Superior temporal gyrus (tissue), 1 donor: Measurements from ENCODE around the gene CNDP2.

ENCODE experiments used
- DNase-seq: peaks from one replicate; pipeline ENCODE4 v3.0.0-alpha.2; 2016; ENCODE audit errors: extremely low spot score

The CNDP2 gene

DNA sequence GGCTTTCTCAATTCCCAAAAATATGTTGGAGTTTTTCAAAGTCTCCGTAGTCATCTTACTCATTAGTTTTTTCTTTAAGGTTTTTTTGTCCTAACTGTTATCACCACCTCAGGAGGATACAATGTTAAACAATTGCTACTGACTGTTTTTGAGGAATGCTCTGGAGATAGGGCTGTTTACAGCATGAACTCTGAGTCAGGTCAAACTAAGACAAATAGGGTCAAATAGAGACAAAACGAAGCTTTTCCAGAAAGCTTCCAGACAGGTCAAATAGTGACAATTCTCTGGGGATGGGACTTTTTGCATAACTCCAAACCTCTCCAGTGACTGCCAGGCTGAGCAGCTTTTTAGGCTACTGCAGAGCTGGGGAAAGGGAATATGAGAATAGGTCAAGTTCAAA is 23.9 kb upstream of the CNDP2 start:
- DNase-seq: no peak

DNA sequence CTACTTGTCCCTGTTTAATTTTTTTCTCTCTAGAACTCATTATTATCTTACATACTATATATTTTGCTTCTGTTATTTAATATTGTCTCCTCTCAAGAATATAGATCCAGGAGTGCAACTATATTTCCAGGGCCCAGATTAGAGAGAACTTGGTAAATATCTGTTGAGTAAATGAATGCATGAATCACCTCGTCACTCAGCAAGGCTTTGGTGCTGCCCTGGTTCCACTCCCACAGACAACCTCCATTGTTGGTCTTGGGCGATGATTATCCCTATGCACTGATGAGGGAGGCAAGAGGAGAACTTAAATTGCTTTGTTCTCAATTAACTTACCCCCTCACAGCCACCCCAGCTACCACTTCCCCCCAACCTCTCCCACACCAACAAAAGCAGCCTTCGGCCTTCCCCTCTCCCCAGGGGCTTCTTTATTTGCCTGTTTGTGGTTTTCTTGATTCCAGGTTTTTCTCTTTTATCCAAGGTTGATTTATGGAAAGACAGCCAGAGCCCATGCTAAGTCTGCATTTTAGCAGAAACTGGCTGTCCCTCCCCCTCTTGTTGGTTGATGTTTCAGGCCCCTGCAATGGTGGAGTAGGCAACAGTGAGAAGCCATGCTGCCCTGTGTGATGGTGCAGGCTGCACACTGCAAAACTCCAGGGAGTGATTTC is 22.1 kb upstream of the CNDP2 start:
- DNase-seq: no peak

DNA sequence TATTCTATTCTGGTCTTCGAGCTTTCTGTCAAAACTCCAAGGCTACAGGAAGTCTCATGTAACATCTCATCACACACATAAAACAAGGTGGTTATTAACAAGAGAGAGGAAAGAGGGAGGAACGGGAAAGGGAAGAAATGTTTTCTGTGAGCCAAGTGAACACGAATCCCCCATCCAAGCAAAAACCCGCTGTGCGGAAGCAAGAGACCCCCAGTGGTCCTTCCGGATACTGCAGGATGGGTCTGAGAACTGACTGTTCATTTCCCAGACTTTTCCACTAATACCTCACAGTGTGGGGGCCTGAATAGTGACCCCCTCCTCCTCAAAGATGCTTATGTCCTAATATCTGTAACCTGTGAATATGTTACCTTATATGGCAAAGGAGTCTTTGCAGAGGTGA is 20.0 kb upstream of the CNDP2 start:
- peak; percentile 91 for DNase-seq

DNA sequence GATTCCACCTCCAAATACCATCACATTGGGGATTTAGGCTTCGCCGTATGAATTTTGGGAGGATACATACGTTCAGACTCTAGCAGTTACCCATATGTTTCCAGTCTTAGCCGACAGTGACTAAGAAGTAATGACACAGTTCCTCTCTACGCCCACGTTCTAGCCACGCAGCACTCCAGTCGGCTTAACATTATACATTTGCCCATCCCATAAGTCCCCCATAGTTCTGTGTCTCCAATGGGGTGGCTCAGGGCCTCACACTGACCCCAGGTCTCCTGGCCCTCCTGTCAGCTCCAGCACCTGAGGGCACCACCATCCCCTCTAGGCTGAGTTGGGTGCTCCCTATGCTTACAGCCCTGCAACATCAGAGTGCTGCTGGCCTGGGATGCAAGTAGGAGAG is 18.4 kb upstream of the CNDP2 start:
- DNase-seq: no peak

DNA sequence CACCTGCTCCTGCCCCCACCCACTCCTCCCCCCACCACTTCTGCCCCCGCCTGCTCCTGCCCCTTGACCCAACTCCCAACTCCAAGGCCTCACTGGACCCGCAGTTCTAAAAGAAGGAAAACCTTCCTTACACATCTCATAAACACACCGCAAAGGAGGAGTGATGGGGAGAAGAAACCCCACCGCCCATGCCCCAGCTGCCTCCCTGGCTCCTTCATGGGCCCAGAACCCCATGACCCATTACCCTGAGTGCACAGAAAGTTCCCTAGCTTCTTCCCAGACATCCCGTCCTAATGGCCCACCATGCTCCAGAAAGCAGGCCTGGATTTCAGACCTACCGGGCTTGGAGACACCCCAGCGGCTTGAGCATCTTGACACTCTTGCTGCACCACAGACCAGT is 17.8 kb upstream of the CNDP2 start:
- DNase-seq: no peak

DNA sequence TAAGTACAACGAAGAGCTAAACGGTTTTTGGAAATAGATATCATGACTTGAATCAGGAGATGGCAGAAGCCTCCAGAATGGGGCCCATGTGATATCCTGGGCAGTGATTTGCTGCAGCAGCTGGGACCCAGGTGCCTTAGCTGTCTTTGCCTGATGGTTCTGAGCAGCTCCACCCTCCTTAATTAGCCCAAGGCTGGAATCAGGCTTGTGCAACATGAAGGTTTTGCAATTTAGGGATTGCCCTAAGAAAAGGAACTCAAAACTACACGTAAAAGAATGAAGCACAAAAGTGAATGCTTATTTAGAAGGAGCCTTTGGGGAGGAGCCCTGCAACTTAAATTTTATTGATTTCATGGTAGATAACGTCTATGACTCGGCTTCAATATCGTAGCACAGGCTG is 17.3 kb upstream of the CNDP2 start:
- no peak for DNase-seq

DNA sequence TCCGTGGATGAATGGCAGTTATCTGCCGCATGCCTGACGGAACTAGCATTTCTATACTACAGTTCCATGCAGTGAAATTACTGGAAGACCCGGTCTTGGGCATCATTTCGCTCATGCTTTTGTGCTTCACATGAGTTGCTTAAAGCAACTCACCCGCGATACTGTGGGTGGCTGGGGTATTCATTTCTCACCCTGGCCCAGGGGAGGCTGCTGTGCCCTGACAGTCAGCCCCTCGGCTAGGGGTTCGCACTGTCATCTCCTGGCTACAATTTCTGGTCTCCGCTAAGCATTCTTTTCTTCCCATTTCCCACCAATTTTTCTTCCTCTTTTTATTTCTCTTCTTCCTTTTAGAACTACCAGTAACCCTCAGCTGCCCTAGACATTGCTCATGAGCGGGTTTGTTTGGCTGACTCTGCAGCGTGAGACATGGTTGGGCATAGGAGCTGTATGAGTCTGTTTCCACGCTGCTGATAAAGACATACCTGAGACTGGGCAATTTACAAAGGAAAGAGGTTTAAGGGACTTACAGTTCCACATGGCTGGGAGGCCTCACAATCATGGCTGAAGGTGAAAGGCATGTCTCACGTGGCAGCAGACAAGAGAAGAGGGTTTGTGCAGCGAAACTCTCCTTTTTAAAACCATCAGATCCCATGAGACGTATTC is 16.5 kb upstream of the CNDP2 start:
- DNase-seq: no peak

DNA sequence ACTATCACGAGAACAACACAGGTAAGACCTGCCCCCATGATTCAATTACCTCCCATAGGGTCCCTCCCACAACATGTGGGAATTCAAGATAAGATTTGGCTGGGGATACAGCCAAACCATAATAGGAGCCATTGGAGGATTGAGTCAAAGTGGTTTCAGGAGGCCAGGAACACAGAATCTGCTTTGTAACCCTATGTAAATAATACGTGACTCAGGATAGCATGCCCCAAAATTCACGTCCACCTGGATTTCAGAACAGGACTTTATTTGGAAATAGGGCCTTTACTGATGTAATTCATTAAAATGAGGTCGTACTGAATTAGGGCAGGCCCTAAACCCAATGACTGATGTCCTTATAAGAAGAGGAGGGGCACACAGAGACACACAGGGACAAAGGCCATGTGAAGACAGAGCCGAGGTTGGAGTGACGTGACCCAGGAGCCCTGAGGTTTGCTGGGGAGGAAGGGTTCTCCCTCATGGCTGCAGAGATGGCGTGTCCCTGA is 16.0 kb upstream of the CNDP2 start:
- no peak for DNase-seq

DNA sequence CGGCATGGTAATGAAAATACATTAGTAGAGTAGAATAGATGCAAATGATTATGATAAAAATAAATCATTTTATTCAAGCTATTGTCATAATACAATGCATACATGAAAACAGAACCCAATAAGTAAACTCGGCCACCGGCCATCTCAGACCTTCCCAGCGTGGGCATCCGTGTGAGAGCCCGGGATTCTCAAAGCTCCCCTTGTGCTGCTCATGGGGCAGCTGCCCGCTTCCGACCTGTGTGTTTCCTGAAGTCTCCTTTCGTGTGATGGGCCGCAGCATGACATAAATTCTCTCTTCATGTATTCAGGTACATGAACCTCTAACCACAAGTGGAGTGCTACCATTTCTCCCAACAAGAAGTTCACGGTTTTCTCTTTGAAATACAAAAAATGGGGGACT is 13.5 kb upstream of the CNDP2 start:
- DNase-seq: no peak

DNA sequence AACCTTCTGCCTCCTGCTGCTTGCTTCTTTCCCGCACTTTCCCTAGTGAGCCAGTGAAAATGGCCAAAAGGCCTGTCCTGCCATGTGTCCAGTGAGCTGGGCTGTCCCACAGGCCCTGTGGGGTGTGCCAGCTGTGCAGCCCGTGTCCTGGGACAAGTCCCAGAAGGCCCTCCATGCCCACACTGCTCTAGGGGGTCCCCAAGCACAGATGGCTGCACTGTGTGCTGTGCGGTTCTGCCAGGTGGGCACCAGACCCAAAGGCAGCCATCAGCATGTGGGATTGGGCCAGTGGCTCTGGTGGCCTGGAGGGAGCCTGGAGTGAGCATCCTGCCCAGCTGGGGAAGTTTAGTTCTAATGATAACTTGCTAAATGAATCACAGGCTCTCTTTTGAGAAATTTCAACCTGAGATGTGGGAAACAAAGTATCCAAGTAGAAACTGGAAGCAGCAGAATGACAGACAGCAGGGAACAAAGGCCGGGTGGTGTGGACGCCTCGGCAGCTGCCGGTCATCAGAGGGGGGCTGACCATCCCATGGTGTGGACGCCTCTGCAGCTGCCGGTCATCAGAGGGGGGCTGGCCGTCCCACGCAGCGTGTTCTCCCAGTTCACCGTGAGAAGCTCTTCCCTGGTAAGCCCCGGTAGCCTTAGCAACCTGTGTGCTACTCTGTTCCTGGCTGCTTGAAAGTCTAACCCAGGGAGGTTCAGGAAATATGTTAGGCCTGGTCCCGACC is 9.9 kb upstream of the CNDP2 start:
- DNase-seq: no peak

DNA sequence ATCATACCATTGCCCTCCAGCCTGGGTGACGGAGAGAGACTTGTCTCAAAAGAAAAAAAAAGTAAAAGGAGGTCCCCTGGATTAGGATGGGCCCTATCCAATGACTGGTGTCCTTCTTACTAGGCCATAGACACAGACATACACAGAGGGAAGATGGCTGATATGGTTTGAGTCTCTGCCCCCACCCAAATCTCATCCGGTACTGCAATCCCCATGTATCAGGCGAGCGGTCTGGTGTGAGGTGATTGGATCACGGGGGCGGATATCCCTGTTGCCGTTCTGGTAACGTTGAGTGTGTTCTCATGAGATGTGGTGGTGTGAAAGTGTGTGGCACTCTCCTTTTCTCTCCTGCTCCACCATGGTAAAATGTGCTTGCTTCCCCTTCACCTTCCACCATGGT is 7.8 kb upstream of the CNDP2 start:
- DNase-seq: no peak

DNA sequence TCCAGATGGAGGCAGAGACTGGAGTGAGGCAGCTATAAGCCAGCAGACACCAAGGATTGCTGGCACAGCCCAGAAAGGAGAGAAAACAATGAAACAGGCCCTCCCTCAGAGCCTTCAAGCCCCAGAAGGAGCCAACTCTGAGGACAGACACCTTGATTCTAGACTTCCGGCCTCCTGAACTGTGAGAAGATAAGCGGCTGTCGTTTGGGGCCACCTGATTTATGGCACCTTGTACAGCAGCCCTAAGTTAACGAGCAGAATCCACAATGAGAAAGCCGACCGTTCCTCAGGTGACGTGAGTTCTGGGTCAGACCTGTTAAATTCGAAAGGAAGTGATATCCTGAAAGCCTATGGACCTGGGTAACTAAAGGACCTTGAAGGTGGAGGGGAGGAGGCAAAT is 7.3 kb upstream of the CNDP2 start:
- DNase-seq: no peak

DNA sequence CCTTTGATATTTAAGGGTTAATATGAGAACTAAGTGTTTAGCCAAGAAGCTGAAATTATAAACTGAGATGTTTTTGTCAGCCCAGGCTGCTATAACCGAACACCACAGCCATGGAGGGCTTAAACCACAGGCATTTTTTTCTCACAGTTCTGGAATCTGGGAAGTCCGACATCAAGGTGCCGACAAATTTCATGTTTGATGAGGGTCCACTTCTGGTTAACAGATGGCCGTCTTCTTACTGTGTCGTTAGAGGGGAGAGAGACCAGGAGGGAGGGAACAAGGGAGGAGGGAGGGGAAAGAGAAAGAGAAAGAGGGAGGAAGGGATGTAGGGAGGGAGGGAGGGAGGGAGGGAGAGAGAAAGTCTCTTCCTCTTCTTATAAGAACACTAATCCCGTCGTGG is 6.5 kb upstream of the CNDP2 start:
- DNase-seq: no peak

DNA sequence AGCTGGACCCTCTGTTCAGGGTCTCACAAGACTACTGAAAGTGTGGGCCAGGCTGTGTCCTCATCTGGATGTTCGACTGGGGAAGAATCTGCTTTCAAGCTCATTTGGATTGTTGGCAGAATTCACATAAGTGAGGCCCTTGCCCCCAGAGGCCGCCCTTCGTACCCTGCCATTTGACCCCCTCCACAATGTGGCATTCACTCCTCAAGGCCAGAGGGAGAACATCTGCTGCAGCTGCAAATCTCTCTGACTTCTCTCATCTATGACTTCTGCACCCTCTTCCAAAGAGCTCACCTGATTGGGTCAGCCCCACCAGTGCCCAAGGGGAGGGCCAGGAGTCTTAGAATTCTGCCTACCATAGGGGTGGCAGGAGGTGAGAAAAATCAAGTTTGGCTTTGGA is 3.9 kb upstream of the CNDP2 start:
- DNase-seq: no peak

DNA sequence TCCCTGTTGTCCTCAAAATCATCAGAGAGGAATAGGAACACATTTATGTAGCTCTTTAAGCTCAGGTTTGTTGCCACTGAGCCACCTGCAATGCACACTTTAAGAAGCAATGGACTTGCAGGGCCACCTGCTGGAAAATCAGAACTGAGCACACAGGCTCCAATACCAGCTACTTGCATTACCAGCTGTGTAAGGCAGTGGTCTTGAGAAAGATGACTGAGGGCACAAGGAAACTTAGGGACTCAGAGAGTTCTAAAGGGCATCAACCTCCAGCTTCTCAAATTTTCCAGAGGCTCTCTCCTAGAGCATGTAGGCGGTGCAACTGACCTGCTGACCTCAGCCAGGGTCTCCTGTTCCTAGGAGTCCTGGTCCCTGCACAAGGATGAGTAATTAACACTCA is 2.5 kb upstream of the CNDP2 start:
- peak; percentile 73 for DNase-seq

DNA sequence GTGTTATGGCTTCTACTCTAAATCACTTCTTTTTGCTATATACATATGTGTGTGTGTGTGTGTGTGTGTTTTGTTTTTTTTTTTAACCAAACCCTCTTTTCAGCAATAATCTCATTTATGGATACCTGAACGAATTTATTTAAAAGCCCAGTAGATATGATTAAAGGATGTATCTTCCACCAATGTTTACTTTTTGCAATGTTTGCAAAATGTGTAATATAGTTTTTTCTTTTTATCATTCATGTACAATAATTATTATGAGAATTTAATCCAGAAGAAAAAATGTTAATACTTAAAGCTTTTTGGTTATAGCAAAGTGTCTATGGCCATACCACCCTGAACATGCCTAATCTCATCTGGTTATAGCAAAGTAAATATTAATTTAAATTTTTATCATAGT is 1.6 kb upstream of the CNDP2 start:
- DNase-seq: no peak

DNA sequence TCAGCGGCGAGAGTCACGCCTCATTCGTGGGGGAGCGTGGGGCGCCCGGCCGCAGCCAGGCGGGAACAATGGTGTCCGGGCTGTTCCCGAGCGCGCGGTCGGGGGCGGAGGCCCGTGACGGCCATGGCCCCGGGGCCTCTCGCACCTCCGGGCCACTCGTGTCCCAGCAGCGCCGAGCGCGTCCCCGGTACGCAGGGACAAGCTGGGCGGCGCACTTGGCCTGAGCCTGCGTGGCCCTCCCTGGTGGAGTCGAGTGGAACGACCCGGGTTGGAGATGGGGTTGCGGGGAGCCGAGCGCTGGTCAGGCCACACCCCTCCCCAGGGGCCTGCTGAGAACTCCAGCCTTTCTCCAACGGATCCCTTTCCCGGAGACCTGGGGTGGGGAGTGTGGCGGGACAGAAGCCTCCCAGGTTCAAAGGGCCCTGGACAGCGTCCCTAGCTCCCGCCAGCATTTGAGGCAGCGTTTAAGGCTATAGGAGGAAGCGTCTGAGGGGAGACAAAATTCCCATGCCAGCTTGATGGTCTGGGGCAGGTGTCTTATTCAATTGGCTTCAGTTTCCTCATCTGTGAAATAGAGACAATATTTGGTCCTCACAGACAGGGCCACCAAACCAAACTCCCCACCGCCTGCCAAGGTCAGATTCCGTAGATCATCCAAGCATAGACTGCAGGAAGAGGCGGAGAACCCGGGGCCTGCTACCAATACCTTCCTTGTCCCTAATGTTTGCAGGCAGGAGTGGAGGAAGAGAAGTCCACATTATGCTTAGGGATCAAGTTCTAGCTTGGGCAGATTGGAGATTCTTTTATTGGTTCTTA is 553 bp downstream of the CNDP2 start:
- DNase-seq: no peak

DNA sequence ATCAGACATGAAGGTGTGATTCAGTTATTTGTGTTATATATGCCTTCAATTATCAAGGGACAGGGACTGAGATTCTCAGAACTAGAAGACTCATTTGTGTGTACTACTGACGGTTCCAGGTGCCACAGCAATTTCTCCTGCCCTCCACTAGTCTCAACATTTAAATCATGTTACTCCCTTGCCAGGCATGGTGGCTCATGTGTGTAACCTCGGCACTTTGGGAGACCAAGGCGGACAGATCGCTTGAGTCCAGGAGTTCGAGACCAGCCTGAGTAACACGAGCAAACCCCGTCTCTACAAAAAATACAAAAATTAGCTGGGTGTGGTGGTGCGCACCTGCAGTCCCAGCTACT is 1.1 kb downstream of the CNDP2 start:
- DNase-seq: no peak

DNA sequence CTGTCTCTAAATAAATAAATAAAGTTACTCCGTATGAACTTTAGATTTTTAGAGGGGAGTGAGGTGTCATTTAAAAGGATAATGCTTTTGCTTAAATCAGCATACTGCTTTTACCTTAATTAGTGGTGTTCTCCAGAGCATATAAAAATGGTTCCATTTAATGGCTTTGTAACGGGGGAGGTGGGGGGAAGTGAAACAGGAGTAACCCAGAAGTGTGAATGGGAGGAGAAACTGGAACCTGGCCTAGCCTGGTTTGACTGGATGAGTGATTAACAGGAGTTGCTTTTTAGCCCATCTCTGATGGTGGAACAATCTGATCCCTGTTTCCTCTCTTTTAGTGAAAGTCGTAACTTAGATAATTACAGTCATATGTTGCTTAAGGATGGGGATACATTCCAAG is 1.6 kb downstream of the CNDP2 start:
- DNase-seq: no peak

DNA sequence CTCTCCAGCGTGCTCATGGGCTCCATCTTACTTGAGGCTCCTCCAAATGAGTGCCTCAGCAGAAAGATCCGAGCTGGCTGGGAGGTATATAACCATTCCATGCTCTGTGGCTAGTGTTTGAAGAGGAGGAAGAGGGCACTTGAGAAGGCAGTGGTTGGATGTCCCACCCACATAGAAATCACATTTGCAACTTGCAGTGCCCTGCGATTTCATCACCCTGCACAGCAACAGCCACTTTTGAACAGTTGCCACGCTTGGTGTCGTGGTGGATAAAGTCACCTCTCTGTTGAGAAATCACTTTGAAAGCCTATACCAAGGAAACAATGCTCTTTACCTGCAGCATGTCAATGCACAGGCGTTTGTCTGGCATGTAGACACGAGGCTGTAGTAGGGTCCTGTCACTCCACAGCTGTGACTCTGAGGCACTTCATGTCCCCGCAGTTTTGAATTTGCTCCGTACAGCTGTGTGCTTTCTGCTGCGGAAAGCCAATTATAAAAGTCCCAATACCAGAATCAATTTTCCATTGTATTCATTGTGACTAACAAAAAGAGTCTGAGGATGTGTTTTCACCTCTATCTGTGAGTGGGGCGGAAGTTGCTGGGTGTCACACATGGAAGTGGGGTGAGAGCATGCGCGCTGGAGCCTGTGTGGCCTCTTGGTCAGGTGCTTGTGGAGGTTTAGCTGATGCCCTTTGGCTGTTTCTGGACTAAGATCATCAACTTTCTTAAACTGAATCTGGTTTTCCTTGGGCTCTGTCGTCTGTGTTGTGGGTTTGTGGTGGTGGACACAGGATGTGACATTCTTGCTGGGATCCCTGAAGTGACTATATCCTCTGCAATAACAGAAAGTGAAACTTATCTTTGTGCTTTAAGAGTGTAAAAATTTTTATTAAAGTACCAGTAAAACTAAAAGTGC is 2.8 kb downstream of the CNDP2 start:
- DNase-seq: peak; percentile 74

DNA sequence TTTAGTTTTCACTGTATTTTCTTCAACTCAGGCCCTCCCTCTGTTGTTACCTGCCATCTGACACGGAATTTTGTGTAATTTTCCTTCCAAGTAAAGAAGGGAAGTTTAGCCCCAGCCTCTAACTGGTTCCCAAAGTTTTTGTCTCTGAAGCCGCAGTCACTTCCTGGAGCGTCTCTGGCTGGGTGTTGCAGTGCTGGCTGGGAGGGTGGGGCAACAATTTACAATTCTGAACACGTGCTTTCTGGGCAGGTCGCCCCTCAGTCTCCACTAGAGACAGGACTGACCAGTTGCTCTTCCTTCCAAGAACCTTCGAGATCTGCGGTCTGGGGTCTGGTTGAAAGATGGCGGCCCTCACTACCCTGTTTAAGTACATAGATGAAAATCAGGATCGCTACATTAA is 3.5 kb downstream of the CNDP2 start:
- peak; percentile 78 for DNase-seq
